HG03558 (cell line): Measurements from ENCODE around the gene BUD13.

Experiments
- ATAC-seq: cut with Tn5 transposase; IDR thresholded peaks from one replicate; pipeline ENCODE4 v1.9.1; 2021; ENCODE audit warnings: moderate number of reproducible peaks; ENCODE audit not compliant: unreplicated experiment; ENCODE audit errors: extremely low read depth

Gene BUD13

GRCh38 chr11:116725434-116726221 is 47.2 kb downstream of the BUD13 start:
- no peak for ATAC-seq

- ATAC-seq, result no peak
Observed at GRCh38 chr11:116724813-116725212, 48.0 kb downstream of the BUD13 start.

GRCh38 chr11:116723511-116723910 is 49.3 kb downstream of the BUD13 start:
- ATAC-seq, result no peak

GRCh38 chr11:116721988-116722387 is 50.8 kb downstream of the BUD13 start:
- no peak for ATAC-seq

GRCh38 chr11:116720895-116721294 is 51.9 kb downstream of the BUD13 start:
- ATAC-seq, result no peak

- no peak for ATAC-seq
Observed at GRCh38 chr11:116718955-116719501, 53.8 kb downstream of the BUD13 start.

- ATAC-seq, result no peak
Observed at GRCh38 chr11:116716621-116717020, 56.2 kb downstream of the BUD13 start.

GRCh38 chr11:116715383-116715782 is 57.4 kb downstream of the BUD13 start:
- ATAC-seq, result no peak

GRCh38 chr11:116714902-116715301 is 57.9 kb downstream of the BUD13 start:
- ATAC-seq, result no peak

GRCh38 chr11:116712428-116712827 is 60.4 kb downstream of the BUD13 start:
- no peak for ATAC-seq

GRCh38 chr11:116710762-116711161 is 62.0 kb downstream of the BUD13 start:
- ATAC-seq, result no peak

GRCh38 chr11:116710001-116710674 is 62.6 kb downstream of the BUD13 start:
- ATAC-seq, result no peak

- ATAC-seq, result no peak
Observed at GRCh38 chr11:116707746-116708145, 65.0 kb downstream of the BUD13 start.

- no peak for ATAC-seq
Observed at GRCh38 chr11:116707161-116707629, 65.6 kb downstream of the BUD13 start.

- no peak for ATAC-seq
Observed at GRCh38 chr11:116703421-116703820, 69.4 kb downstream of the BUD13 start.

- ATAC-seq, result no peak
Observed at GRCh38 chr11:116702772-116703385, 69.9 kb downstream of the BUD13 start.

GRCh38 chr11:116701876-116702275 is 70.9 kb downstream of the BUD13 start:
- no peak for ATAC-seq

GRCh38 chr11:116701297-116701801 is 71.4 kb downstream of the BUD13 start:
- no peak for ATAC-seq

- ATAC-seq, result no peak
Observed at GRCh38 chr11:116700586-116701220, 72.1 kb downstream of the BUD13 start.
